GM12878 (cell line): Measurements from ENCODE around the gene DHCR24. TPM values are rescaled to one million over a fixed set of nuclear protein-coding genes. Genes with fewer than 3 reads are reported as not detected.

Experiments used
- ASH2L ChIP-seq: fragments of 300-600, 200-600 bp; sonication (generic); IDR thresholded peaks from 2 replicates; pipeline ENCODE4 v1.6.1; 2017; ENCODE audit warnings: low read depth, mild to moderate bottlenecking, borderline replicate concordance
- ATF3 ChIP-seq: IDR thresholded peaks from 2 replicates; pipeline ENCODE4 v1.6.1; 2011; ENCODE audit warnings: low read depth, mild to moderate bottlenecking, low read length, moderate library complexity, borderline replicate concordance; ENCODE audit errors: extremely low read depth
- CHD1 ChIP-seq: IDR thresholded peaks from 2 replicates; pipeline ENCODE4 v1.6.1; 2012; ENCODE audit warnings: low read depth, low read length, improper control_type of control experiment
- IRF4 ChIP-seq: IDR thresholded peaks from 2 replicates; pipeline ENCODE4 v1.6.1; 2011; ENCODE audit warnings: low read depth, low read length
- LARP7 ChIP-seq: fragments of 450-650 bp; IDR thresholded peaks from 2 replicates; pipeline ENCODE4 v1.6.1; 2017; ENCODE audit warnings: mild to moderate bottlenecking
- MTA2 ChIP-seq: fragments of 450-650 bp; IDR thresholded peaks from 2 replicates; pipeline ENCODE4 v1.6.1; 2016; ENCODE audit warnings: low read depth, mild to moderate bottlenecking, moderate library complexity
- MTA3 ChIP-seq: IDR thresholded peaks from 2 replicates; pipeline ENCODE4 v1.6.1; 2012; ENCODE audit warnings: low read length, inconsistent platforms, borderline replicate concordance
- MYC ChIP-seq: IDR thresholded peaks from 2 replicates; pipeline ENCODE4 v1.6.1; 2011; ENCODE audit warnings: mild to moderate bottlenecking, low read length, moderate library complexity, inconsistent platforms; ENCODE audit not compliant: insufficient read depth, insufficient replicate concordance, insufficient read length, severe bottlenecking
- PAX5 ChIP-seq: IDR thresholded peaks from 2 replicates; pipeline ENCODE4 v1.6.1; 2011; ENCODE audit warnings: low read depth, low read length, borderline replicate concordance
- PML ChIP-seq: IDR thresholded peaks from 2 replicates; pipeline ENCODE4 v1.6.1; 2012; ENCODE audit warnings: low read length, inconsistent platforms
- POLR2AphosphoS5 ChIP-seq: IDR thresholded peaks from 2 replicates; pipeline ENCODE4 v1.6.1; 2011; ENCODE audit warnings: mild to moderate bottlenecking, low read length, inconsistent platforms
- SMAD1 ChIP-seq: fragments of 450-650 bp; IDR thresholded peaks from 2 replicates; pipeline ENCODE4 v1.6.1; 2018; ENCODE audit warnings: mild to moderate bottlenecking, low read depth; ENCODE audit not compliant: partially characterized antibody
- SMC3 ChIP-seq: IDR thresholded peaks from 2 replicates; pipeline ENCODE4 v1.6.1; 2011; ENCODE audit warnings: low read length, improper control_type of control experiment, borderline replicate concordance
- YBX1 ChIP-seq: fragments of 450-650 bp; IDR thresholded peaks from 2 replicates; pipeline ENCODE4 v1.6.1; 2016; ENCODE audit warnings: antibody characterized with exemption
- ZNF24 ChIP-seq: fragments of 450-650 bp; IDR thresholded peaks from 2 replicates; pipeline ENCODE4 v1.6.1; 2017; ENCODE audit warnings: antibody characterized with exemption, mild to moderate bottlenecking
- ZNF274 ChIP-seq: IDR thresholded peaks from one replicate; pipeline ENCODE4 v1.8.0; 2011; ENCODE audit not compliant: insufficient read length, insufficient read depth
- ZNF384 ChIP-seq: IDR thresholded peaks from 2 replicates; pipeline ENCODE4 v1.6.1; 2012; ENCODE audit warnings: low read depth, mild to moderate bottlenecking, low read length, improper control_type of control experiment, borderline replicate concordance
- polyA plus RNA-seq, 11 experiments: library from polyadenylated mRNA; depleted of rRNA in 4 of 11; unstranded in 6 of 11; stranded (reverse) in 5 of 11; fragments of >200 nt; fragmentation: Nextera tagmentation in 4 of 11; fragmentation: Illumina TruSeq in 1 of 11; extraction: Ambion mirVana in 4 of 11; extraction: Trizol in 1 of 11; gene quantifications; 1 replicate in 1 of 11; 2 replicates in 10 of 11; pipeline versions ENCODE4 v1.2.1 to v1.2.3, GENCODE V29; 2011 to 2016; ENCODE audit warnings: inconsistent platforms in 2 of 11, missing spikeins in 2 of 11, low read depth in 1 of 11
- total RNA-seq, 4 experiments: library from RNA; depleted of rRNA in 3 of 4; stranded (reverse); fragments of >200 nt in 3 of 4; fragmentation: Illumina TruSeq in 1 of 4; extraction: Trizol in 1 of 4; gene quantifications; 2 replicates each; pipeline versions ENCODE4 v1.2.1 to v1.2.3, GENCODE V29; 2013 to 2021
- TF ChIP-seq, protein P1 (sequence below): IDR thresholded peaks from 2 replicates; pipeline ENCODE4 v1.6.1; 2012; ENCODE audit warnings: mild to moderate bottlenecking, low read depth, low read length
- TF ChIP-seq, protein P2 (sequence below): IDR thresholded peaks from 2 replicates; pipeline ENCODE4 v1.6.1; 2011; ENCODE audit warnings: borderline replicate concordance, low read depth, mild to moderate bottlenecking, moderate library complexity, low read length; ENCODE audit not compliant: insufficient read depth, poor library complexity, severe bottlenecking
- TF ChIP-seq, protein P3 (sequence below): fragments of 450-650 bp; IDR thresholded peaks from 2 replicates; pipeline ENCODE4 v1.6.1; 2018; ENCODE audit warnings: borderline replicate concordance, mild to moderate bottlenecking; ENCODE audit not compliant: partially characterized antibody
- TF ChIP-seq, protein P4 (sequence below): IDR thresholded peaks from 2 replicates; pipeline ENCODE4 v1.6.1; 2012; ENCODE audit warnings: low read depth, low read length, improper control_type of control experiment

DHCR24 gene
- total and polyA plus RNA-seq, 10 of the 15 experiments (the other 5 are each of a cell fraction or from before 2014, with no cell fraction given) = 23.3 to 169 (median 120) TPM

DNA sequence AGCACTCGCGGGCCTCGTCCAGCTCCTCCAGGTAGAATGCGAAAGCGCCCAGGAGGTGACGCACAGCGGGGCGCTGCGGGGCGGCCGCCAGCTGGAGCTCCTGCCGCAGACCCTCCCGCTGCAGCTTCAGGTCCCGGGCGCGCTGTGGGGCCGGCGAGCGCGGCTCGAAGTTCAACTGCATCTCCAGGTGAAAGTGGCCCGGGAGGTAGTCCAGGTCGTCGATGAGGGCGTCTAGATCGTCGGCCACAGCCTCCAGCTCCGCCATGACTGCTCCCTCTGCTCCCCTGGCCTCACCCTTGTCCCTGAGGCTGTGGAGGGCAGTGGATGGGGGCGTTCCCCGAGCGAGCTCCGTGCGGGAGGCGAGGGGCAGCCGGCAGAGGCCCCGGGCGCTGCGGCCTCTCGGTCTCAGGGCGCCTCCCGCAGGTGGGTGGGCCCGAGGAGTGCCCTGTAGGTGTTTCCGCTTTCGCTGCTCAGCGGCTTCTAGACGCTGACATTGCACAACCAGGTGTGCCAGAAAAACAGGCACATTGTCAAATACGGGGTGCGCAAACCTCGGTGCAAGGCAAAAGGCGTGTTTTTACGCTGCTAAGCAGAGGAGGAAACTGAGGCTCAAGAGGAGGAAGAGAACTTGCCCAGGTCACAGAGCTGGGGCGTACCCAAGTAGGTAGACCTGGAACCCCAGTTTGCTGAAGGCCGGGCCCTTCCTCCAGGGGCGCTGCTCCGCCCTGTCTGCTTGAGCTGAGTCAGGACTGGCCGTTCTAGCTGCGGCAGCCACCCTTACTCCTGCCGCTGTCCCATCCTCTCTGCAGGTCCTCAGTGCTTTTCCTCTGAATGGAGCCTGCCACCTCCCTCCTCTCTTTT lies 85.9 kb downstream of the DHCR24 start, which contains the start of gene TTC22 (continued):
- TF ChIP-seq ATF3 (no peak), SMC3 (peak; percentile 28; the same call in 1 of the 2 replicates), ZNF274 (no peak), SMAD1 (no peak), PML (no peak), IRF4 (no peak; the same call in 1 of the 2 replicates), ZNF24 (no peak), MTA3 (no peak), ASH2L (no peak), POLR2AphosphoS5 (no peak), CHD1 (no peak), LARP7 (peak; percentile 65; the same call in 1 of the 2 replicates), MTA2 (no peak; the same call in 1 of the 2 replicates), YBX1 (no peak), MYC (no peak), PAX5 (no peak), ZNF384 (no peak)
- TF ChIP-seq, protein P1, sequence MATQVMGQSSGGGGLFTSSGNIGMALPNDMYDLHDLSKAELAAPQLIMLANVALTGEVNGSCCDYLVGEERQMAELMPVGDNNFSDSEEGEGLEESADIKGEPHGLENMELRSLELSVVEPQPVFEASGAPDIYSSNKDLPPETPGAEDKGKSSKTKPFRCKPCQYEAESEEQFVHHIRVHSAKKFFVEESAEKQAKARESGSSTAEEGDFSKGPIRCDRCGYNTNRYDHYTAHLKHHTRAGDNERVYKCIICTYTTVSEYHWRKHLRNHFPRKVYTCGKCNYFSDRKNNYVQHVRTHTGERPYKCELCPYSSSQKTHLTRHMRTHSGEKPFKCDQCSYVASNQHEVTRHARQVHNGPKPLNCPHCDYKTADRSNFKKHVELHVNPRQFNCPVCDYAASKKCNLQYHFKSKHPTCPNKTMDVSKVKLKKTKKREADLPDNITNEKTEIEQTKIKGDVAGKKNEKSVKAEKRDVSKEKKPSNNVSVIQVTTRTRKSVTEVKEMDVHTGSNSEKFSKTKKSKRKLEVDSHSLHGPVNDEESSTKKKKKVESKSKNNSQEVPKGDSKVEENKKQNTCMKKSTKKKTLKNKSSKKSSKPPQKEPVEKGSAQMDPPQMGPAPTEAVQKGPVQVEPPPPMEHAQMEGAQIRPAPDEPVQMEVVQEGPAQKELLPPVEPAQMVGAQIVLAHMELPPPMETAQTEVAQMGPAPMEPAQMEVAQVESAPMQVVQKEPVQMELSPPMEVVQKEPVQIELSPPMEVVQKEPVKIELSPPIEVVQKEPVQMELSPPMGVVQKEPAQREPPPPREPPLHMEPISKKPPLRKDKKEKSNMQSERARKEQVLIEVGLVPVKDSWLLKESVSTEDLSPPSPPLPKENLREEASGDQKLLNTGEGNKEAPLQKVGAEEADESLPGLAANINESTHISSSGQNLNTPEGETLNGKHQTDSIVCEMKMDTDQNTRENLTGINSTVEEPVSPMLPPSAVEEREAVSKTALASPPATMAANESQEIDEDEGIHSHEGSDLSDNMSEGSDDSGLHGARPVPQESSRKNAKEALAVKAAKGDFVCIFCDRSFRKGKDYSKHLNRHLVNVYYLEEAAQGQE = no peak
- TF ChIP-seq, protein P2, sequence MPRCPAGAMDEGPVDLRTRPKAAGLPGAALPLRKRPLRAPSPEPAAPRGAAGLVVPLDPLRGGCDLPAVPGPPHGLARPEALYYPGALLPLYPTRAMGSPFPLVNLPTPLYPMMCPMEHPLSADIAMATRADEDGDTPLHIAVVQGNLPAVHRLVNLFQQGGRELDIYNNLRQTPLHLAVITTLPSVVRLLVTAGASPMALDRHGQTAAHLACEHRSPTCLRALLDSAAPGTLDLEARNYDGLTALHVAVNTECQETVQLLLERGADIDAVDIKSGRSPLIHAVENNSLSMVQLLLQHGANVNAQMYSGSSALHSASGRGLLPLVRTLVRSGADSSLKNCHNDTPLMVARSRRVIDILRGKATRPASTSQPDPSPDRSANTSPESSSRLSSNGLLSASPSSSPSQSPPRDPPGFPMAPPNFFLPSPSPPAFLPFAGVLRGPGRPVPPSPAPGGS = no peak
- TF ChIP-seq, protein P3, sequence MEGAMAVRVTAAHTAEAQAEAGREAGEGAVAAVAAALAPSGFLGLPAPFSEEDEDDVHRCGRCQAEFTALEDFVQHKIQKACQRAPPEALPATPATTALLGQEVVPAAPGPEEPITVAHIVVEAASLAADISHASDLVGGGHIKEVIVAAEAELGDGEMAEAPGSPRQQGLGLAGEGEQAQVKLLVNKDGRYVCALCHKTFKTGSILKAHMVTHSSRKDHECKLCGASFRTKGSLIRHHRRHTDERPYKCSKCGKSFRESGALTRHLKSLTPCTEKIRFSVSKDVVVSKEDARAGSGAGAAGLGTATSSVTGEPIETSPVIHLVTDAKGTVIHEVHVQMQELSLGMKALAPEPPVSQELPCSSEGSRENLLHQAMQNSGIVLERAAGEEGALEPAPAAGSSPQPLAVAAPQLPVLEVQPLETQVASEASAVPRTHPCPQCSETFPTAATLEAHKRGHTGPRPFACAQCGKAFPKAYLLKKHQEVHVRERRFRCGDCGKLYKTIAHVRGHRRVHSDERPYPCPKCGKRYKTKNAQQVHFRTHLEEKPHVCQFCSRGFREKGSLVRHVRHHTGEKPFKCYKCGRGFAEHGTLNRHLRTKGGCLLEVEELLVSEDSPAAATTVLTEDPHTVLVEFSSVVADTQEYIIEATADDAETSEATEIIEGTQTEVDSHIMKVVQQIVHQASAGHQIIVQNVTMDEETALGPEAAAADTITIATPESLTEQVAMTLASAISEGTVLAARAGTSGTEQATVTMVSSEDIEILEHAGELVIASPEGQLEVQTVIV = no peak
- TF ChIP-seq, protein P4, sequence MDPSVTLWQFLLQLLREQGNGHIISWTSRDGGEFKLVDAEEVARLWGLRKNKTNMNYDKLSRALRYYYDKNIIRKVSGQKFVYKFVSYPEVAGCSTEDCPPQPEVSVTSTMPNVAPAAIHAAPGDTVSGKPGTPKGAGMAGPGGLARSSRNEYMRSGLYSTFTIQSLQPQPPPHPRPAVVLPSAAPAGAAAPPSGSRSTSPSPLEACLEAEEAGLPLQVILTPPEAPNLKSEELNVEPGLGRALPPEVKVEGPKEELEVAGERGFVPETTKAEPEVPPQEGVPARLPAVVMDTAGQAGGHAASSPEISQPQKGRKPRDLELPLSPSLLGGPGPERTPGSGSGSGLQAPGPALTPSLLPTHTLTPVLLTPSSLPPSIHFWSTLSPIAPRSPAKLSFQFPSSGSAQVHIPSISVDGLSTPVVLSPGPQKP = no peak
